ENCODE measurements around the gene FILIP1L. TPM values are rescaled to one million over a fixed set of nuclear protein-coding genes. Genes with fewer than 3 reads are reported as not detected.

Gene FILIP1L
- total RNA-seq, 1 experiment from 2014 or later, result 4.3 TPM

DNA sequence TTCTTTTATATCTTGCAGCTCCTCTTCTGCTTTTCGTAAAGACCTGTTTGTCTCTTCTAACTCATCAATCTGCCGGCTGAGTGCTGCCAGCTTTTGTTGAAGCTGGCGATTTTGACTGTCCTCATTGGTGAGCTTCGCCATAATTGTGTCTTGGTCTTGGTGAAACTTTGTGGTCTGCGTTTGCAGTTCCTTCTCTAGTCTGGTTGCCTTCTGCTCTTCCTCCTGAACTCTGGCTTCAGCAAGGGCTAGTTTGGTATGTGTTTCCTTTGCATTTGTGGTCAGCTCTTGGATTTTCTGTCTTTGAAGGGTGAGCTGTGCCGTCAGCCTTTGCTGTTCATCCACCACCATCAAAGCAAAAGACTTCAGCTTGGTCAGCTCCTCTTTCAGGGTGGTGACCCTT is 263.7 kb downstream of the FILIP1L start:
- no peak overlapping the region for H3K27ac ChIP-seq (ENCODE audit: low read depth, low read length, poor library complexity, severe bottlenecking)
- peaks cover 29% of the 10 kb centered on the region for H3K4me1 ChIP-seq (ENCODE audit: insufficient read depth, low read length, poor library complexity, severe bottlenecking)
- ChIA-PET POLR2A (ENCODE audit: low non-redundant PET) (no interaction called here), CTCF (no interaction called here)
- no peak for DNase-seq (ENCODE audit: low spot score)
- TF ChIP-seq EZH2 (IDR thresholded peaks at IDR 0.05; ENCODE audit: borderline replicate concordance, low read depth, low read length, poor library complexity, severe bottlenecking), result no peak
- TF ChIP-seq, protein P1, sequence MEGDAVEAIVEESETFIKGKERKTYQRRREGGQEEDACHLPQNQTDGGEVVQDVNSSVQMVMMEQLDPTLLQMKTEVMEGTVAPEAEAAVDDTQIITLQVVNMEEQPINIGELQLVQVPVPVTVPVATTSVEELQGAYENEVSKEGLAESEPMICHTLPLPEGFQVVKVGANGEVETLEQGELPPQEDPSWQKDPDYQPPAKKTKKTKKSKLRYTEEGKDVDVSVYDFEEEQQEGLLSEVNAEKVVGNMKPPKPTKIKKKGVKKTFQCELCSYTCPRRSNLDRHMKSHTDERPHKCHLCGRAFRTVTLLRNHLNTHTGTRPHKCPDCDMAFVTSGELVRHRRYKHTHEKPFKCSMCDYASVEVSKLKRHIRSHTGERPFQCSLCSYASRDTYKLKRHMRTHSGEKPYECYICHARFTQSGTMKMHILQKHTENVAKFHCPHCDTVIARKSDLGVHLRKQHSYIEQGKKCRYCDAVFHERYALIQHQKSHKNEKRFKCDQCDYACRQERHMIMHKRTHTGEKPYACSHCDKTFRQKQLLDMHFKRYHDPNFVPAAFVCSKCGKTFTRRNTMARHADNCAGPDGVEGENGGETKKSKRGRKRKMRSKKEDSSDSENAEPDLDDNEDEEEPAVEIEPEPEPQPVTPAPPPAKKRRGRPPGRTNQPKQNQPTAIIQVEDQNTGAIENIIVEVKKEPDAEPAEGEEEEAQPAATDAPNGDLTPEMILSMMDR (conservative IDR thresholded peaks at IDR 0.05; ENCODE audit: low read depth, low read length), result no peak
- no TSS peak for BruUV-seq (replicated peaks)
- H3K9me3 ChIP-seq (ENCODE audit: low read depth, low read length, poor library complexity, severe bottlenecking), result no peaks in the 10 kb centered on the region
- H3K27me3 ChIP-seq (replicated peaks; ENCODE audit: insufficient read depth, low read depth, low read length, poor library complexity), result no peaks in the 10 kb centered on the region
- H3K36me3 ChIP-seq (ENCODE audit: insufficient read depth, low read length, poor library complexity, severe bottlenecking), result no peaks in the 10 kb centered on the region
- H3K4me3 ChIP-seq (ENCODE audit: low read depth, low read length, poor library complexity, severe bottlenecking), result no peak overlapping the region
- intact Hi-C loops (cut with micrococcal nuclease; ENCODE audit: unreplicated experiment), result no loop called here

DNA sequence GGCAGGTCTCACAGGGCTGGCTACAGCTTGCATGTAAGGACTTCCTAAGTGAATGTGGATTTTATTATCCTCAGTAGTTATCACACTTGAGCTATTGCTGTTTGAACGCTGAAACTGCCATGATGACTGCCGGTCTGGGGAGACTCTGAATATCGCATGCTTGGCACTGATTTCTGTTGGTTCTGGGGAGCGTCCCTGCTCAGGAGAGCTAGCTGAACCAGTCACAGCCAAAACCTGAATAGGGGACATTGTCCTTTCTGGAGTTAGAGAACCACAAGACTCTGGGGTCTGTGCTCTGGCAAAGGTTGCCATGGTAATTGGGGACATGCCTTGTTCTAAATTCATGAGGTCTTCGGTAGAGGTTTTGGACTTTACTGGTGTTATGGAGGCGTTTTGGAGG is 265.9 kb downstream of the FILIP1L start:
- intact Hi-C loops (cut with micrococcal nuclease; ENCODE audit: unreplicated experiment), result loop anchor here (5.0 kb wide), 1 partner anchor 219 kb away; no protein-coding TSS in a partner anchor
- TF ChIP-seq, protein P1 (conservative IDR thresholded peaks at IDR 0.05; ENCODE audit: low read depth, low read length), result no peak
- TF ChIP-seq EZH2 (IDR thresholded peaks at IDR 0.05; ENCODE audit: borderline replicate concordance, low read depth, low read length, poor library complexity, severe bottlenecking), result no peak

DNA sequence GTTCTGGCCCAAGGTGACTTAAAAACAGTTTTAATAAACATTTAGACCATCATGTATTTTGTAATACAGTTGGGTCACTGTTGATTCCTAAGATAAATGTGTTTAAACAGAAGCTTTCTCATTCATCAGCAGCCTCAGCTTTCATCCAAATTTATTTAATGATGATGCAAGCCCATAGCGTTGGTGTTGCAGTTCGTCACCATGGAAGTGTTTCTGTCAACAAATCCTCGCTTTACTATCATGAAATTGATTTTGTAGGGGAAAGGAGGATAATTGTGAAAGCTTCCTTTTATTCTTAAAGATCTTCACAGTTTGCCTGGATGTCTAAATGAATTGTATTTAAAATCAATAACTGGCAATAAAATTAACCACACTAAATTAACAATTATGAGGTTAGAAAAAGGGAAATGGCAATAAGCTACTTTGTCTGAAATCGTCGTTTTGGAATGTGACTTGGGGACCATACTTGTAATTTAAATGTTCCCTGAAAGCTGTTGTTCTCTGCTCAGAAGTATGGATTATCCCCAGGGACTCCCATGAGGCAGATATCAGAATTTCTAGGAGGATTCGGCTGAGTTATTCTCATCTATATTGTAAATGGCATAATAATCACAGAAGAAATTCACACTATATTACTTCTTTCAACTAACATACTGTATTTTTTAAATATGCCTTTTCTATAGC is 267.7 kb downstream of the FILIP1L start:
- H3K27ac ChIP-seq (ENCODE audit: low read depth, low read length, poor library complexity, severe bottlenecking), result peak overlapping the region; percentile 29
- H3K4me3 ChIP-seq (ENCODE audit: low read depth, low read length, poor library complexity, severe bottlenecking), result no peak overlapping the region
- CTCF ChIA-PET, result interaction anchor here (0.9 to 1.4 kb wide), 2 partner anchors 15 to 408 kb away, joined by 4 to 8 read pairs; no protein-coding TSS in a partner anchor
- H3K9me3 ChIP-seq (ENCODE audit: low read depth, low read length, poor library complexity, severe bottlenecking), result no peaks in the 10 kb centered on the region
- peak; percentile 53 for DNase-seq (ENCODE audit: low spot score)
- no TSS peak for BruUV-seq (replicated peaks)
- POLR2A ChIA-PET (ENCODE audit: low non-redundant PET), result interaction anchor here (0.6 kb wide), 1 partner anchor 99 kb away, joined by 3 read pairs; no protein-coding TSS in a partner anchor
- intact Hi-C loops (cut with micrococcal nuclease; ENCODE audit: unreplicated experiment), result loop anchor here (5.0 kb wide), 1 partner anchor 221 kb away; no protein-coding TSS in a partner anchor
- no peaks in the 10 kb centered on the region for H3K36me3 ChIP-seq (ENCODE audit: insufficient read depth, low read length, poor library complexity, severe bottlenecking)
- no peak for TF ChIP-seq EZH2 (IDR thresholded peaks at IDR 0.05; ENCODE audit: borderline replicate concordance, low read depth, low read length, poor library complexity, severe bottlenecking)
- TF ChIP-seq, protein P1 (conservative IDR thresholded peaks at IDR 0.05; ENCODE audit: low read depth, low read length), result no peak
- peaks cover 32% of the 10 kb centered on the region for H3K4me1 ChIP-seq (ENCODE audit: insufficient read depth, low read length, poor library complexity, severe bottlenecking)
- H3K27me3 ChIP-seq (replicated peaks; ENCODE audit: insufficient read depth, low read depth, low read length, poor library complexity), result no peaks in the 10 kb centered on the region

More for the DNA sequence above, 265.9 kb downstream of the FILIP1L start:
- Histone ChIP-seq H3K4me3 (ENCODE audit: low read depth, low read length, poor library complexity, severe bottlenecking) (no peak overlapping the region), H3K9me3 (ENCODE audit: low read depth, low read length, poor library complexity, severe bottlenecking) (no peaks in the 10 kb centered on the region), H3K4me1 (ENCODE audit: insufficient read depth, low read length, poor library complexity, severe bottlenecking) (peaks cover 33% of the 10 kb centered on the region), H3K36me3 (ENCODE audit: insufficient read depth, low read length, poor library complexity, severe bottlenecking) (no peaks in the 10 kb centered on the region), H3K27ac (ENCODE audit: low read depth, low read length, poor library complexity, severe bottlenecking) (no peak overlapping the region), H3K27me3 (replicated peaks; ENCODE audit: insufficient read depth, low read depth, low read length, poor library complexity) (no peaks in the 10 kb centered on the region)
- POLR2A ChIA-PET (ENCODE audit: low non-redundant PET), result interaction anchor here (0.7 kb wide), 1 partner anchor 418 kb away, joined by 3 read pairs; no protein-coding TSS in a partner anchor
- DNase-seq (ENCODE audit: low spot score), result no peak
- CTCF ChIA-PET, result no interaction called here
- BruUV-seq (replicated peaks), result no TSS peak
